SU-DHL-6 (cell line): ENCODE results near the gene PALB2.

Experiments used
- EZH2phosphoT487 ChIP-seq: fragments of 200-600 bp; sonication (generic), shearing (Covaris generic); conservative IDR thresholded peaks from 2 replicates; pipeline ENCODE4 v1.6.1; 2018; ENCODE audit warnings: mild to moderate bottlenecking, antibody characterized with exemption, low read length, moderate library complexity, mixed read lengths
- TF ChIP-seq, protein P1 (sequence below): fragments of 200-600 bp; sonication (generic); IDR thresholded peaks from one replicate; pipeline ENCODE4 v1.5.1; 2017; ENCODE audit warnings: antibody characterized with exemption, mild to moderate bottlenecking, low read length, moderate library complexity; ENCODE audit not compliant: insufficient read depth, poor library complexity, severe bottlenecking

DNA sequence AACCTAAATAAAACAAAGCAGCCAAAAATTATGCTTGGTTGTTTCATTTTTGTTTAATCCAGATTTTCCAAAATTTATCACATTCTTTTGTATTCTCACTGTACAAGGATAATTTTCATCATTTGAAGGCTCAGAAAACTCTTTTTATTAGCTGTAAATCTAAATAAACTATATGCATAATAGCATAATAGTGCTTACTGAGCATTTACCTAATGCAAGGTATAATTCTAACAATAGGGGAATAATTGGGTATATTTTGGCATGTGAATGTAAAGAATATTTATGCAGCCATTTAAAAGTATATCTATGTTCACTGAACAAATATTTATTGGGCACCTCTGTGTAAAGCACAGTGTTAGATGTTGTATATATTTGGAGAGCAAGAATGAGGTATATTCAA lies 17.0 kb downstream of the PALB2 start:
- TF ChIP-seq, protein P1, sequence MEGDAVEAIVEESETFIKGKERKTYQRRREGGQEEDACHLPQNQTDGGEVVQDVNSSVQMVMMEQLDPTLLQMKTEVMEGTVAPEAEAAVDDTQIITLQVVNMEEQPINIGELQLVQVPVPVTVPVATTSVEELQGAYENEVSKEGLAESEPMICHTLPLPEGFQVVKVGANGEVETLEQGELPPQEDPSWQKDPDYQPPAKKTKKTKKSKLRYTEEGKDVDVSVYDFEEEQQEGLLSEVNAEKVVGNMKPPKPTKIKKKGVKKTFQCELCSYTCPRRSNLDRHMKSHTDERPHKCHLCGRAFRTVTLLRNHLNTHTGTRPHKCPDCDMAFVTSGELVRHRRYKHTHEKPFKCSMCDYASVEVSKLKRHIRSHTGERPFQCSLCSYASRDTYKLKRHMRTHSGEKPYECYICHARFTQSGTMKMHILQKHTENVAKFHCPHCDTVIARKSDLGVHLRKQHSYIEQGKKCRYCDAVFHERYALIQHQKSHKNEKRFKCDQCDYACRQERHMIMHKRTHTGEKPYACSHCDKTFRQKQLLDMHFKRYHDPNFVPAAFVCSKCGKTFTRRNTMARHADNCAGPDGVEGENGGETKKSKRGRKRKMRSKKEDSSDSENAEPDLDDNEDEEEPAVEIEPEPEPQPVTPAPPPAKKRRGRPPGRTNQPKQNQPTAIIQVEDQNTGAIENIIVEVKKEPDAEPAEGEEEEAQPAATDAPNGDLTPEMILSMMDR, result no peak
- TF ChIP-seq EZH2phosphoT487, result no peak
